ENCODE measurements around the gene CLEC3A.

DNA sequence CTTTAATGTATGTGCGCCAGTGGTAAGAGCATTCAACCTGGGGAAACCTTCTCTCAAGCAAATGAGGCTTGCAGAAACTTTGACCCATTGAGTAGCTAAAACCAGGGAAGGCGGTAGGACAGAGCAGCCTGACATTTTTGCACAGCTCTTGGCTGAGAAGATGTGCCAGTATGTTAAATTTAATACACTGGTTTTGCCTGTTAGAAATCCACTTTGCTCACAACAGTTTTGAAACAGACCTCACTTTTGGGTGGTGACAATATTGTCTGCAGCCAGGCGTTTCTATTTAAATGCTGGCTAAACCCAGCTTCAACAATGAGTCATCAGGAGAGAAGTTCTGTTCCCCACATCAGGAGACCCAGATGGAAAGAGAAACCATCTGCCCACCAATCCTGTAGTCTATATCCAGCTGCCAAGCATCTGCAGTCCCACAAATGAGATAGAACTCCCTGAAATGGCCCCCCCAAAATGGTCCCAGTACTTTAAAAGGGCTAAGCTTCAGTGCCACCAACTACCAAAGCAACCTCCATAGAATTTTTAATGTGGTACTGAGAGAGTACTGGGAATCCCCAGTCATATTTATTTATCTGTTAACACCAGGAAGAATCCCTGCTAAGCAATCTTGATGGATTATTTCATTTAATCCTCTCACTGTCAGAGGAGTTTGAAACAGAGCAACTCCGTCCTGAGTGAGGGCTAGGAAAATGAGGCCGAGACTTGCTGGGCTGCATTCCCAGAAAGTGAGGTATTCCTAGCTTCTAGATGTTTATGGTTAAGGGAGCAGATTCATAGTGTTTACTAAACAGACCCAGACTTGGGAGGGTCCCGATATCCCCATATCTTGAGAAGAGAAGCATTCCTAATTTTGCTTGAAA, 29.0 kb upstream of the CLEC3A start:
- TF ChIP-seq, protein P1, sequence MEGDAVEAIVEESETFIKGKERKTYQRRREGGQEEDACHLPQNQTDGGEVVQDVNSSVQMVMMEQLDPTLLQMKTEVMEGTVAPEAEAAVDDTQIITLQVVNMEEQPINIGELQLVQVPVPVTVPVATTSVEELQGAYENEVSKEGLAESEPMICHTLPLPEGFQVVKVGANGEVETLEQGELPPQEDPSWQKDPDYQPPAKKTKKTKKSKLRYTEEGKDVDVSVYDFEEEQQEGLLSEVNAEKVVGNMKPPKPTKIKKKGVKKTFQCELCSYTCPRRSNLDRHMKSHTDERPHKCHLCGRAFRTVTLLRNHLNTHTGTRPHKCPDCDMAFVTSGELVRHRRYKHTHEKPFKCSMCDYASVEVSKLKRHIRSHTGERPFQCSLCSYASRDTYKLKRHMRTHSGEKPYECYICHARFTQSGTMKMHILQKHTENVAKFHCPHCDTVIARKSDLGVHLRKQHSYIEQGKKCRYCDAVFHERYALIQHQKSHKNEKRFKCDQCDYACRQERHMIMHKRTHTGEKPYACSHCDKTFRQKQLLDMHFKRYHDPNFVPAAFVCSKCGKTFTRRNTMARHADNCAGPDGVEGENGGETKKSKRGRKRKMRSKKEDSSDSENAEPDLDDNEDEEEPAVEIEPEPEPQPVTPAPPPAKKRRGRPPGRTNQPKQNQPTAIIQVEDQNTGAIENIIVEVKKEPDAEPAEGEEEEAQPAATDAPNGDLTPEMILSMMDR (IDR thresholded peaks at IDR 0.05): no peak
- no peak for TF ChIP-seq POLR2A (IDR thresholded peaks at IDR 0.05)
- no peak for TF ChIP-seq POLR2AphosphoS5 (IDR thresholded peaks at IDR 0.05; ENCODE audit: insufficient read depth in 1 of 2, low read depth in 1 of 2)

Measured in vagina (tissue), 2 donors.